Bone marrow (tissue), 2 donors: Measurements from ENCODE around the gene ACADSB.

Source experiments
- DNase-seq, 2 donors: peaks; one replicate each; lab custom pipeline; 2025; lab: John Stamatoyannopoulos, UW

Gene ACADSB

GRCh38 chr10:123042708-123043408 lies 34.1 kb downstream of the ACADSB start:
- no peak for DNase-seq

- DNase-seq: peak in 1 of 2 donors; percentile 59
Measured at GRCh38 chr10:123043409-123043925, 34.7 kb downstream of the ACADSB start.

GRCh38 chr10:123044391-123044790 lies 35.6 kb downstream of the ACADSB start:
- DNase-seq: no peak

- no peak for DNase-seq
Measured at GRCh38 chr10:123045961-123046731, 37.3 kb downstream of the ACADSB start.

- no peak for DNase-seq
Measured at GRCh38 chr10:123057968-123058367, 49.2 kb downstream of the ACADSB start.

GRCh38 chr10:123061865-123062264 lies 53.1 kb downstream of the ACADSB start:
- DNase-seq: no peak

- DNase-seq: no peak
Measured at GRCh38 chr10:123062726-123063125, 53.9 kb downstream of the ACADSB start.

- no peak for DNase-seq
Measured at GRCh38 chr10:123068087-123068853, 59.5 kb downstream of the ACADSB start.

- no peak for DNase-seq
Measured at GRCh38 chr10:123069246-123069986, 60.6 kb downstream of the ACADSB start.

- DNase-seq: no peak
Measured at GRCh38 chr10:123073187-123073586, 64.4 kb downstream of the ACADSB start.

- no peak for DNase-seq
Measured at GRCh38 chr10:123074215-123074614, 65.4 kb downstream of the ACADSB start.

- DNase-seq: no peak
Measured at GRCh38 chr10:123081896-123082295, 73.1 kb downstream of the ACADSB start.

- DNase-seq: no peak
Measured at GRCh38 chr10:123083811-123084210, 75.0 kb downstream of the ACADSB start.

GRCh38 chr10:123086281-123086680 lies 77.5 kb downstream of the ACADSB start:
- no peak for DNase-seq

- no peak for DNase-seq
Measured at GRCh38 chr10:123087348-123087747, 78.5 kb downstream of the ACADSB start.

- no peak for DNase-seq
Measured at GRCh38 chr10:123087786-123088185, 79.0 kb downstream of the ACADSB start.

GRCh38 chr10:123092635-123093414 lies 84.0 kb downstream of the ACADSB start:
- DNase-seq: no peak

GRCh38 chr10:123093489-123093888 lies 84.7 kb downstream of the ACADSB start:
- DNase-seq: no peak

- DNase-seq: no peak
Measured at GRCh38 chr10:123096452-123096851, 87.6 kb downstream of the ACADSB start.

GRCh38 chr10:123097039-123097438 lies 88.2 kb downstream of the ACADSB start:
- DNase-seq: no peak
